SK-N-SH treated with all-trans-retinoic acid at 6 μM for 48 hours (cell line): ENCODE data around the gene SYNDIG1L.

ENCODE experiments used
- ATAC-seq: fragments of 200-7000 bp; cut with Tn5 transposase; 3 replicates; pipeline ENCODE4 v1.9.1; 2020; ENCODE audit warnings: mild to moderate bottlenecking, moderate library complexity
- ARNTL ChIP-seq: fragments of 450-650 bp; formaldehyde crosslinking; IDR thresholded peaks from 2 replicates; pipeline ENCODE4 v1.5.0; 2020; ENCODE audit warnings: low read depth, mild to moderate bottlenecking, moderate library complexity, borderline replicate concordance
- BACH2 ChIP-seq: fragments of 250-450 bp; sonication (Bioruptor Pico); IDR thresholded peaks from 2 replicates; pipeline ENCODE4 v1.9.0; 2021; ENCODE audit warnings: mild to moderate bottlenecking, borderline replicate concordance
- CSDC2 ChIP-seq: fragments of 250-450 bp; sonication (Bioruptor Pico); IDR thresholded peaks from 2 replicates; pipeline ENCODE4 v1.5.0; 2020; ENCODE audit warnings: mild to moderate bottlenecking, moderate library complexity
- CSRNP3 ChIP-seq: fragments of 250-450 bp; sonication (Bioruptor Pico); IDR thresholded peaks from 2 replicates; pipeline ENCODE4 v1.5.1; 2021; ENCODE audit warnings: mild to moderate bottlenecking, moderate library complexity
- ESRRG ChIP-seq: fragments of 250-450 bp; sonication (Bioruptor Pico); IDR thresholded peaks from 2 replicates; pipeline ENCODE4 v1.6.1; 2021; ENCODE audit warnings: mild to moderate bottlenecking
- GLIS3 ChIP-seq: fragments of 250-450 bp; sonication (Bioruptor Pico); IDR thresholded peaks from 2 replicates; pipeline ENCODE4 v1.5.0; 2020; ENCODE audit warnings: mild to moderate bottlenecking, moderate library complexity
- ISL1 ChIP-seq: fragments of 250-450 bp; sonication (Bioruptor Pico); IDR thresholded peaks from 2 replicates; pipeline ENCODE4 v2.1.2; 2022; ENCODE audit warnings: mild to moderate bottlenecking, moderate library complexity
- OSR1 ChIP-seq: fragments of 250-450 bp; sonication (Bioruptor Pico); IDR thresholded peaks from 2 replicates; pipeline ENCODE4 v1.8.0; 2022; ENCODE audit warnings: moderate library complexity, mild to moderate bottlenecking, inconsistent platforms
- PATZ1 ChIP-seq: fragments of 250-450 bp; sonication (Bioruptor Pico); IDR thresholded peaks from 2 replicates; pipeline ENCODE4 v1.8.0; 2020; ENCODE audit warnings: mild to moderate bottlenecking, moderate library complexity, borderline replicate concordance
- POU6F1 ChIP-seq: fragments of 250-450 bp; sonication (Bioruptor Pico); IDR thresholded peaks from 2 replicates; pipeline ENCODE4 v1.8.0; 2021; ENCODE audit warnings: low read depth, mild to moderate bottlenecking, moderate library complexity, borderline replicate concordance
- PPARA ChIP-seq: fragments of 250-450 bp; sonication (Bioruptor Pico); IDR thresholded peaks from 2 replicates; pipeline ENCODE4 v1.5.0; 2020; ENCODE audit warnings: mild to moderate bottlenecking, borderline replicate concordance
- RARB ChIP-seq: fragments of 250-450 bp; sonication (Bioruptor Pico); IDR thresholded peaks from 2 replicates; pipeline ENCODE4 v1.8.0; 2021; ENCODE audit warnings: mild to moderate bottlenecking, moderate library complexity
- SNAI2 ChIP-seq: fragments of 250-450 bp; sonication (Bioruptor Pico); IDR thresholded peaks from 2 replicates; pipeline ENCODE4 v1.5.0; 2020; ENCODE audit warnings: mild to moderate bottlenecking, moderate library complexity
- TCF4 ChIP-seq: fragments of 250-450 bp; sonication (Bioruptor Pico); IDR thresholded peaks from 2 replicates; pipeline ENCODE4 v1.8.0; 2021; ENCODE audit warnings: mild to moderate bottlenecking, moderate library complexity, borderline replicate concordance
- TOX ChIP-seq: fragments of 250-450 bp; sonication (Bioruptor Pico); IDR thresholded peaks from 2 replicates; pipeline ENCODE4 v1.8.0; 2021; ENCODE audit warnings: mild to moderate bottlenecking, moderate library complexity, borderline replicate concordance
- TSHZ2 ChIP-seq: fragments of 250-450 bp; sonication (Bioruptor Pico); IDR thresholded peaks from 2 replicates; pipeline ENCODE4 v1.5.0; 2020; ENCODE audit warnings: mild to moderate bottlenecking, moderate library complexity
- ZC3H10 ChIP-seq: fragments of 250-450 bp; sonication (Bioruptor Pico); IDR thresholded peaks from 2 replicates; pipeline ENCODE4 v1.5.1; 2021; ENCODE audit warnings: mild to moderate bottlenecking, moderate library complexity
- ZFP3 ChIP-seq: fragments of 250-450 bp; sonication (Bioruptor Pico); IDR thresholded peaks from 2 replicates; pipeline ENCODE4 v1.5.0; 2020; ENCODE audit warnings: mild to moderate bottlenecking, moderate library complexity
- ZFP30 ChIP-seq: fragments of 450-650 bp; formaldehyde crosslinking; IDR thresholded peaks from 2 replicates; pipeline ENCODE4 v1.5.0; 2022; ENCODE audit warnings: mild to moderate bottlenecking, moderate library complexity
- ZNF565 ChIP-seq: fragments of 450-650 bp; formaldehyde crosslinking; conservative IDR thresholded peaks from 2 replicates; pipeline ENCODE4 v1.5.0; 2020; ENCODE audit warnings: low read depth, mild to moderate bottlenecking, moderate library complexity
- ZNF70 ChIP-seq: fragments of 450-650 bp; formaldehyde crosslinking; IDR thresholded peaks from 2 replicates; pipeline ENCODE4 v1.5.0; 2020; ENCODE audit warnings: mild to moderate bottlenecking, moderate library complexity
- ZNF8 ChIP-seq: fragments of 450-650 bp; formaldehyde crosslinking; IDR thresholded peaks from 2 replicates; pipeline ENCODE4 v1.5.0; 2020; ENCODE audit warnings: mild to moderate bottlenecking, moderate library complexity
- TF ChIP-seq, protein P1 (sequence below): fragments of 250-450 bp; sonication (Bioruptor Pico); IDR thresholded peaks from 2 replicates; pipeline ENCODE4 v1.5.1; 2020; ENCODE audit warnings: low read depth, mild to moderate bottlenecking, moderate library complexity

SYNDIG1L gene

DNA sequence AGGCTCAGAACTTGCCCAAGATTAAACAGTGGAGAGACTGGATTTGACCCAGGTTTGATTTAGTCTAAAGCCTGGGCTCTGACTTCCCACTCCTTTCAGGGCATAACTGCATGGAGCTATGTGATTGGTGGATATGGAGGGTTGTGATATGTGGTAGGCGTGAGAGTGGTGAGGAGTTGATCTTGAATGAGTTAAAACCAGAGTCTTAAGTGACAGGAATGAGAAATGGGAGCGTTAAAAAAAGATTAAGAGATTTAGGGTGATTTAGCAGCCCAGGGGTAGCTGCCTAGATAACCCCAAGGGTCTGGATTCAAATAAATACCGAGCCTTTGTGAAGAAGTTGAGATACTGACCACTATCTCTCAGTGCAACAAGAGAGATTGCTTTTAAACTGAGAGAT, 8.4 kb downstream of the SYNDIG1L start:
- TF ChIP-seq ARNTL (CRISPR knock-in tag) (no peak), POU6F1 (no peak), GLIS3 (no peak), PATZ1 (CRISPR knock-in tag) (no peak), TOX (CRISPR knock-in tag) (no peak), ZC3H10 (CRISPR knock-in tag) (no peak), ZNF565 (no peak), ZNF8 (CRISPR knock-in tag) (no peak), TSHZ2 (no peak), ZFP3 (no peak), RARB (CRISPR knock-in tag) (no peak), SNAI2 (CRISPR knock-in tag) (no peak), ISL1 (no peak), ZFP30 (CRISPR knock-in tag) (no peak), CSRNP3 (no peak), PPARA (CRISPR knock-in tag) (no peak)
- TF ChIP-seq, protein P1, sequence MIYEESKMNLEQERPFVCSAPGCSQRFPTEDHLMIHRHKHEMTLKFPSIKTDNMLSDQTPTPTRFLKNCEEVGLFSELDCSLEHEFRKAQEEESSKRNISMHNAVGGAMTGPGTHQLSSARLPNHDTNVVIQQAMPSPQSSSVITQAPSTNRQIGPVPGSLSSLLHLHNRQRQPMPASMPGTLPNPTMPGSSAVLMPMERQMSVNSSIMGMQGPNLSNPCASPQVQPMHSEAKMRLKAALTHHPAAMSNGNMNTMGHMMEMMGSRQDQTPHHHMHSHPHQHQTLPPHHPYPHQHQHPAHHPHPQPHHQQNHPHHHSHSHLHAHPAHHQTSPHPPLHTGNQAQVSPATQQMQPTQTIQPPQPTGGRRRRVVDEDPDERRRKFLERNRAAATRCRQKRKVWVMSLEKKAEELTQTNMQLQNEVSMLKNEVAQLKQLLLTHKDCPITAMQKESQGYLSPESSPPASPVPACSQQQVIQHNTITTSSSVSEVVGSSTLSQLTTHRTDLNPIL (CRISPR knock-in tag) = no peak
- no peak for ATAC-seq

- TF ChIP-seq TOX (CRISPR knock-in tag) = no peak
- no peak for TF ChIP-seq PPARA (CRISPR knock-in tag)
- TF ChIP-seq TCF4 (CRISPR knock-in tag) = no peak
- TF ChIP-seq BACH2 (CRISPR knock-in tag) = no peak
- TF ChIP-seq ZFP30 (CRISPR knock-in tag) = no peak
- TF ChIP-seq RARB (CRISPR knock-in tag) = no peak
- no peak for TF ChIP-seq ZNF8 (CRISPR knock-in tag)
- TF ChIP-seq OSR1 (CRISPR knock-in tag) = no peak
- TF ChIP-seq SNAI2 (CRISPR knock-in tag) = no peak
- no peak for TF ChIP-seq CSDC2 (CRISPR knock-in tag)
- TF ChIP-seq GLIS3 = no peak
- TF ChIP-seq ISL1 = no peak
- no peak for TF ChIP-seq ESRRG
- TF ChIP-seq POU6F1 = no peak
- TF ChIP-seq ZC3H10 (CRISPR knock-in tag) = no peak
- TF ChIP-seq ZNF70 (CRISPR knock-in tag) = no peak
- TF ChIP-seq TSHZ2 = no peak
- no peak for TF ChIP-seq CSRNP3
- no peak for TF ChIP-seq ARNTL (CRISPR knock-in tag)
- TF ChIP-seq, all 23 proteins: peak for 0
- no peak for ATAC-seq
Measured at GRCh38 chr14:74417201-74417600, 8.8 kb downstream of the SYNDIG1L start.
